Forelimb muscle (tissue), 1 donor: ENCODE data around the gene VPS33A. TPM values are rescaled to one million over a fixed set of nuclear protein-coding genes. Genes with fewer than 3 reads are reported as not detected.

Experiments used
- DNase-seq: peaks from one replicate; pipeline ENCODE4 v3.0.0-alpha.2; 2013; ENCODE audit warnings: low read depth
- polyA plus RNA-seq: library from polyadenylated mRNA; unstranded; fragments of 120-200 nt; gene quantifications from one replicate; pipeline ENCODE4 v1.2.1, GENCODE V29; 2013; ENCODE audit not compliant: insufficient read length

Gene VPS33A
- polyA plus RNA-seq, 1 donor = 13.4 TPM

GRCh38 chr12:122250536-122250935, 15.8 kb downstream of the VPS33A start:
- no peak for DNase-seq

GRCh38 chr12:122250047-122250446, 16.2 kb downstream of the VPS33A start:
- DNase-seq = no peak

- DNase-seq = no peak
These were observed 20.7 kb downstream of the VPS33A start for GRCh38 chr12:122245553-122245952.

GRCh38 chr12:122244565-122245371, 21.5 kb downstream of the VPS33A start:
- DNase-seq = no peak

- DNase-seq = no peak
These were observed 22.3 kb downstream of the VPS33A start for GRCh38 chr12:122243965-122244364.

- DNase-seq = no peak
These were observed 27.4 kb downstream of the VPS33A start for GRCh38 chr12:122238861-122239260.

GRCh38 chr12:122235741-122236140, 30.6 kb downstream of the VPS33A start:
- DNase-seq = no peak

GRCh38 chr12:122232691-122233090, 33.6 kb downstream of the VPS33A start:
- DNase-seq = no peak

GRCh38 chr12:122230798-122231197, 35.5 kb downstream of the VPS33A start:
- DNase-seq = no peak

- no peak for DNase-seq
These were observed 38.2 kb downstream of the VPS33A start for GRCh38 chr12:122228092-122228491.

- DNase-seq = no peak
These were observed 39.0 kb downstream of the VPS33A start for GRCh38 chr12:122227341-122227740.

GRCh38 chr12:122226366-122227125, 39.7 kb downstream of the VPS33A start:
- DNase-seq = no peak

GRCh38 chr12:122225683-122226365, 40.5 kb downstream of the VPS33A start, which contains the start of gene DIABLO:
Gene DIABLO, minus strand, starts transcription at chr12:122226052. Its CDS starts 38 bp downstream, at chr12:122226014.
- peak; percentile 96 for DNase-seq

GRCh38 chr12:122216445-122216844, 49.8 kb downstream of the VPS33A start:
- no peak for DNase-seq

- no peak for DNase-seq
These were observed 50.5 kb downstream of the VPS33A start for GRCh38 chr12:122215771-122216170.

- no peak for DNase-seq
These were observed 58.0 kb downstream of the VPS33A start for GRCh38 chr12:122208073-122208820.

GRCh38 chr12:122207391-122207790, 58.9 kb downstream of the VPS33A start:
- DNase-seq = no peak

- DNase-seq = no peak
These were observed 59.3 kb downstream of the VPS33A start for GRCh38 chr12:122206976-122207375.

GRCh38 chr12:122206111-122206881, 60.0 kb downstream of the VPS33A start:
- DNase-seq = no peak

GRCh38 chr12:122205053-122205925, 61.0 kb downstream of the VPS33A start:
- DNase-seq = no peak
